Thoracic aorta (tissue), 2 donors: ENCODE data around the gene SLC6A11. TPM values are rescaled to one million over a fixed set of nuclear protein-coding genes. Genes with fewer than 3 reads are reported as not detected.

Source experiments
- ATAC-seq: fragments of 150-250 bp; one replicate; pipeline ENCODE4 v1.8.0; 2017; ENCODE audit warnings: low read depth; ENCODE audit not compliant: insufficient number of reproducible peaks, low FRiP score
- DNase-seq: peaks from one replicate; pipeline ENCODE4 v3.0.0-alpha.2; 2020; ENCODE audit warnings: low spot score
- H3K27ac ChIP-seq, 2 donors: fragments of 200-600 bp; sonication (generic); 1 replicate in 1 of 2; 2 replicates in 1 of 2; pipeline ENCODE4 v1.5.1; 2016; ENCODE audit warnings: mild to moderate bottlenecking in 2 of 2, moderate library complexity in 2 of 2
- H3K27me3 ChIP-seq: fragments of 200-600 bp; sonication (generic); replicated peaks from 2 replicates; pipeline ENCODE4 v1.6.0; 2016; ENCODE audit warnings: mild to moderate bottlenecking; ENCODE audit not compliant: insufficient read depth
- H3K36me3 ChIP-seq: fragments of 200-600 bp; sonication (generic); one replicate; pipeline ENCODE4 v1.5.1; 2016
- H3K4me1 ChIP-seq, 2 donors: fragments of 200-600 bp; sonication (generic); 1 replicate in 1 of 2; 2 replicates in 1 of 2; pipeline versions ENCODE4 v1.5.1 to v1.6.0; 2016; ENCODE audit warnings: low read depth in 2 of 2, mild to moderate bottlenecking in 1 of 2; ENCODE audit not compliant: control insufficient read depth in 1 of 2
- H3K4me3 ChIP-seq: fragments of 200-600 bp; sonication (generic); 2 replicates; pipeline ENCODE4 v1.5.1; 2016; ENCODE audit warnings: mild to moderate bottlenecking
- H3K9me3 ChIP-seq: fragments of 200-600 bp; sonication (generic); 2 replicates; pipeline ENCODE4 v1.5.1; 2016
- CTCF ChIP-seq: fragments of 200-600 bp; sonication (generic); IDR thresholded peaks from one replicate; pipeline ENCODE4 v1.5.1; 2019; ENCODE audit warnings: antibody characterized with exemption
- total RNA-seq, 2 donors: library from RNA; depleted of rRNA; stranded (reverse); fragments of >200 nt; gene quantifications; one replicate each; pipeline versions ENCODE4 v1.1.0 to v1.2.3, GENCODE V29; 2016

The SLC6A11 gene
- total RNA-seq, 2 donors from 2014 or later: not detected

GRCh38 chr3:10845839-10846656 is 30.0 kb downstream of the SLC6A11 start:
- Histone ChIP-seq H3K27me3 (no peaks in the 10 kb centered on the region), H3K4me1 (no peaks in the 10 kb centered on the region), H3K9me3 (no peaks in the 10 kb centered on the region), H3K36me3 (no peaks in the 10 kb centered on the region), H3K4me3 (no peak overlapping the region), H3K27ac (peak overlapping the region in 1 of 2 donors; percentile 8)
- no peak for TF ChIP-seq CTCF
- peak; percentile 28 for ATAC-seq
- DNase-seq: no peak

GRCh38 chr3:10846657-10846975 is 30.6 kb downstream of the SLC6A11 start:
- H3K4me3 ChIP-seq: no peak overlapping the region
- H3K27me3 ChIP-seq: no peaks in the 10 kb centered on the region
- no peak for TF ChIP-seq CTCF
- no peaks in the 10 kb centered on the region for H3K4me1 ChIP-seq
- H3K27ac ChIP-seq: no peak overlapping the region
- no peaks in the 10 kb centered on the region for H3K36me3 ChIP-seq
- H3K9me3 ChIP-seq: no peaks in the 10 kb centered on the region
- ATAC-seq: no peak
- DNase-seq: no peak

- H3K4me1 ChIP-seq: no peaks in the 10 kb centered on the region
- ATAC-seq: no peak
- DNase-seq: no peak
- no peaks in the 10 kb centered on the region for H3K27me3 ChIP-seq
- no peak overlapping the region for H3K4me3 ChIP-seq
- no peak overlapping the region for H3K27ac ChIP-seq
- no peaks in the 10 kb centered on the region for H3K36me3 ChIP-seq
- no peaks in the 10 kb centered on the region for H3K9me3 ChIP-seq
- no peak for TF ChIP-seq CTCF
These were observed 32.2 kb downstream of the SLC6A11 start for GRCh38 chr3:10848261-10848660.

- Histone ChIP-seq H3K4me1 (no peaks in the 10 kb centered on the region), H3K27ac (no peak overlapping the region), H3K36me3 (no peaks in the 10 kb centered on the region), H3K27me3 (no peaks in the 10 kb centered on the region), H3K4me3 (no peak overlapping the region), H3K9me3 (no peaks in the 10 kb centered on the region)
- no peak for DNase-seq
- ATAC-seq: no peak
- TF ChIP-seq CTCF: no peak
These were observed 36.2 kb downstream of the SLC6A11 start for GRCh38 chr3:10852066-10852808.

GRCh38 chr3:10855083-10855870 is 39.2 kb downstream of the SLC6A11 start:
- H3K27me3 ChIP-seq: no peaks in the 10 kb centered on the region
- H3K4me3 ChIP-seq: no peak overlapping the region
- H3K4me1 ChIP-seq: no peaks in the 10 kb centered on the region
- no peaks in the 10 kb centered on the region for H3K9me3 ChIP-seq
- no peak overlapping the region for H3K27ac ChIP-seq
- ATAC-seq (no peak), DNase-seq (no peak)
- H3K36me3 ChIP-seq: no peaks in the 10 kb centered on the region
- TF ChIP-seq CTCF: no peak
